A549 (cell line): ENCODE measurements around the gene SUN1.

Experiments
- CTCF ChIP-seq: fragments of >200 bp; sonication (Bioruptor Twin); formaldehyde crosslinking; IDR thresholded peaks from 3 replicates; pipeline ENCODE4 v1.5.1; 2016
- EHF ChIP-seq: fragments of 250-450 bp; sonication (Bioruptor Pico); IDR thresholded peaks from 2 replicates; pipeline ENCODE4 v1.5.0; 2020; ENCODE audit warnings: mild to moderate bottlenecking
- HMGXB4 ChIP-seq: fragments of 250-450 bp; sonication (Bioruptor Pico); IDR thresholded peaks from 2 replicates; pipeline ENCODE4 v1.5.0; 2021; ENCODE audit warnings: mild to moderate bottlenecking, moderate library complexity, borderline replicate concordance
- JUN ChIP-seq, 2 experiments: fragments of >200 bp; sonication (Bioruptor Twin); formaldehyde crosslinking; IDR thresholded peaks; 2 replicates in 1 of 2; 3 replicates in 1 of 2; pipeline ENCODE4 v1.6.1; 2016 to 2017
- KDM1A ChIP-seq: fragments of 200-600 bp; sonication (generic); IDR thresholded peaks from 2 replicates; pipeline ENCODE4 v1.6.1; 2016; ENCODE audit warnings: low read depth, mild to moderate bottlenecking
- MAX ChIP-seq: IDR thresholded peaks from 2 replicates; pipeline ENCODE4 v1.6.1; 2012
- POLR2A ChIP-seq: IDR thresholded peaks from 2 replicates; pipeline ENCODE4 v1.6.1; 2012; ENCODE audit warnings: mild to moderate bottlenecking, low read length
- POLR2AphosphoS2 ChIP-seq: conservative IDR thresholded peaks from 2 replicates; pipeline ENCODE4 v1.6.1; 2012; ENCODE audit warnings: low read length, improper control_type of control experiment, inconsistent platforms
- RARB ChIP-seq: fragments of 250-450 bp; sonication (Bioruptor Pico); IDR thresholded peaks from 2 replicates; pipeline ENCODE4 v1.8.0; 2021; ENCODE audit warnings: mild to moderate bottlenecking, moderate library complexity
- RCOR1 ChIP-seq: fragments of 150-350 bp; IDR thresholded peaks from 2 replicates; pipeline ENCODE4 v1.6.1; 2014; ENCODE audit warnings: antibody characterized with exemption, low read length, low read depth
- ZC3H11A ChIP-seq: fragments of 450-650 bp; IDR thresholded peaks from 2 replicates; pipeline ENCODE4 v1.6.1; 2014; ENCODE audit warnings: antibody characterized with exemption, mild to moderate bottlenecking

- TF ChIP-seq ZC3H11A (no peak), CTCF (no peak), POLR2A (no peak), KDM1A (no peak), HMGXB4 (CRISPR knock-in tag) (no peak), EHF (no peak), POLR2AphosphoS2 (no peak), JUN (IDR thresholded peaks at IDR 0.05) (no peak), RCOR1 (no peak), RARB (CRISPR knock-in tag) (no peak), MAX (no peak)
These were observed 53.8 kb downstream of the SUN1 start for GRCh38 chr7:885893-886625.
